ENCODE results near the gene HSPBAP1.
"Not testable (repeated sequence)": the region's sequence is repeated elsewhere in the genome, so short reads cannot be mapped to it uniquely, and the experiment has no call there.

The HSPBAP1 gene

DNA sequence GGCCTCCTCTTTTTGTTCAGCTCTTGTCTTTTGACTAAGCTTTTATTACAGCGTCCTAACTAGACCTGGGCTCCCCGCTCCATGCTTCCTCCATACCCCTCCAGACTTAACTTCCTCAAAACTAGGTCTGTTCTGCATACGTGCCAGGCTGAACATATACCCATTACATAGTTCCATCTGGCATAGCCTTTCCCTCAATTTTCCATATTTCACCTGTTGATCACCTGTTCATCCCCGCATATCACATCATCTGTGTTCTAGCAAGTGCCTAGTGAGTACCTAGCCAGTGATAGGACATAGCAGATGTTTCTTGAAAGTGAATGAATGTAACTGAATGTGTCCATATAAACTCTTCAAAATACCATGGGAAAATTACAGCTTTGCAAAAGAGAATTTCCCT is 77.0 kb downstream of the HSPBAP1 start:
- DNase-seq (ENCODE audit: low spot score) = no peak
- TF ChIP-seq, protein P1, sequence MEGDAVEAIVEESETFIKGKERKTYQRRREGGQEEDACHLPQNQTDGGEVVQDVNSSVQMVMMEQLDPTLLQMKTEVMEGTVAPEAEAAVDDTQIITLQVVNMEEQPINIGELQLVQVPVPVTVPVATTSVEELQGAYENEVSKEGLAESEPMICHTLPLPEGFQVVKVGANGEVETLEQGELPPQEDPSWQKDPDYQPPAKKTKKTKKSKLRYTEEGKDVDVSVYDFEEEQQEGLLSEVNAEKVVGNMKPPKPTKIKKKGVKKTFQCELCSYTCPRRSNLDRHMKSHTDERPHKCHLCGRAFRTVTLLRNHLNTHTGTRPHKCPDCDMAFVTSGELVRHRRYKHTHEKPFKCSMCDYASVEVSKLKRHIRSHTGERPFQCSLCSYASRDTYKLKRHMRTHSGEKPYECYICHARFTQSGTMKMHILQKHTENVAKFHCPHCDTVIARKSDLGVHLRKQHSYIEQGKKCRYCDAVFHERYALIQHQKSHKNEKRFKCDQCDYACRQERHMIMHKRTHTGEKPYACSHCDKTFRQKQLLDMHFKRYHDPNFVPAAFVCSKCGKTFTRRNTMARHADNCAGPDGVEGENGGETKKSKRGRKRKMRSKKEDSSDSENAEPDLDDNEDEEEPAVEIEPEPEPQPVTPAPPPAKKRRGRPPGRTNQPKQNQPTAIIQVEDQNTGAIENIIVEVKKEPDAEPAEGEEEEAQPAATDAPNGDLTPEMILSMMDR (IDR thresholded peaks at IDR 0.05; ENCODE audit: extremely low read depth, missing control alignments) = no peak

DNA sequence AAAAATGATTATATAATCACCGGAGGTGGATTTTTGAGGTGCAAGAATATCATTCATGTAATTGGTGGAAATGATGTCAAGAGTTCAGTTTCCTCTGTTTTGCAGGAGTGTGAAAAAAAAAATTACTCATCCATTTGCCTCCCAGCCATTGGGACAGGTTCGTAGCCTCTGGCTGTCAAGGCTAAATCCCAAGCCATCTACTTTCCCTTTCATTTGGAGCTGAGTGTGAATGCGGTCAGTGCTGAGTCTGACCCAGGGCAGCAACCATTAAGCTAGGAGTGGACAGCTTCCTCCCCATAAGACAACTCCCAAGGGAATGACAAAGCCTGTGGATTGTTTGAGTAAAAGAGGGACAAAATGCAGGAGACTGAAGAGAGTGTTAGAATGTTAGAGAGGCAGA is 79.4 kb downstream of the HSPBAP1 start:
- TF ChIP-seq, protein P1 (IDR thresholded peaks at IDR 0.05; ENCODE audit: extremely low read depth, missing control alignments) = no peak
- DNase-seq (ENCODE audit: low spot score) = no peak

DNA sequence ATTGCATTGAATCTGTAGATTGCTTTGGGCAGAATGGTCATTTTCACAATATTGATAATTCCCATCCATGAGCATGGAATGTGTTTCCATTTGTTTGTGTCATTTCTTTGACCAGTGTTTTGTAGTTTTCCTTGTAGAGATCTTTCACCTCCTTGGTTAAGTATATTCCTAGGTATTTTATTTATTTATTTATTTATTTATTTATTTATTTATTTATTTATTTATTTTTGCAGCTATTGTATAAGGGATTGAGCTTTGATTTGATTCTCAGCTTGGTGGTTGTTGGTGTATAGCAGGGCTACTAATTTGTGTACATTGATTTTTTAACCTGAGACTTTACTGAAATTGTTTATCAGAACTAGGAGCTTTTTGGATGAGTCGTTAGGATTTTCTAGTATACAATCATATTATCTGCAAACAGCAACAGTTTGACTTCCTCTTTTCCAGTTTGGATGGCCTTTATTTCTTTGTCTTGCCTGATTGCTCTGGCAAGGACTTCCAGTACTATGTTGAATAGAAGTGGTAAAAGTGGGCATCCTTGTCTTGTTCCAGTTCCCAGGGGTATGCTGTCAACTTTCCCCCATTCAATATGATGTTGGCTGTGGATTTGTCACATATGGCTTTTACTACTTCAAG is 82.9 kb downstream of the HSPBAP1 start:
- not testable (repeated sequence) for DNase-seq (ENCODE audit: low spot score)

DNA sequence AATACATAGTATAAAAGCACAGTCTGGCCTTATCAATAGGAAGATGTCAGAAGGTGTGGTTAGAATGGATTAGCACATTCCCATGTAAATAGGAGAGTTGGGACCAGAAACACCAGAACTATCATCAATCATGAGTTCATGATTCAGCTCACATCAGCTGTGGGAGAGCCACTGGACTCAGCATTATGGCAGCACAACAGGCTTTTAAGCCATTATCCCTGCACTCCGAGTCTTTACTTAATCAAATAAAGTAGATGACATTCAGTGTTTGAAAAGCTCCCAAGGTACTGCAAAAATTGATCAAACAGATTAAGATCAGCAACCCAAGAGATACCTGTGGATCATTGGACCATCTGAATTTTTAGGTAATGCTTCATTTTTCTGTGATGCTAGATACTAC is 88.3 kb downstream of the HSPBAP1 start:
- TF ChIP-seq, protein P1 (IDR thresholded peaks at IDR 0.05; ENCODE audit: extremely low read depth, missing control alignments) = no peak
- no peak for DNase-seq (ENCODE audit: low spot score)

DNA sequence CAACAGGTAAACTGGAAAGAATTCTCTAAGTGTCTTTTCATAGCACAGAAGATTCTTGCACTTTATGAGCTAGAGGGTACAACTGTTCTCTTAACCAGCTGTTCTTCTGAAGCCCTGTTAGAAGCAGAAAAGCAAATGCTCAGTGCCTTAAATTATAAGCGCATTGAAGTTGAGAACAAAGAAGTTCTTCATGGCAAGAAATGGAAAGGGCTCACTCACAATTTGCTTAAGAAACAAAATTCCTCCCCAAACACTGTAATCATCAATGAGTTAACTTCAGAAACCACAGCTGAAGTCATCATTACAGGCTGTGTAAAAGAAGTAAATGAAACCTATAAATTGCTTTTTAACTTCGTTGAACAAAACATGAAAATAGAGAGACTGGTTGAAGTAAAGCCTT is 93.4 kb downstream of the HSPBAP1 start:
- TF ChIP-seq, protein P1 (IDR thresholded peaks at IDR 0.05; ENCODE audit: extremely low read depth, missing control alignments) = no peak
- DNase-seq (ENCODE audit: low spot score) = no peak

DNA sequence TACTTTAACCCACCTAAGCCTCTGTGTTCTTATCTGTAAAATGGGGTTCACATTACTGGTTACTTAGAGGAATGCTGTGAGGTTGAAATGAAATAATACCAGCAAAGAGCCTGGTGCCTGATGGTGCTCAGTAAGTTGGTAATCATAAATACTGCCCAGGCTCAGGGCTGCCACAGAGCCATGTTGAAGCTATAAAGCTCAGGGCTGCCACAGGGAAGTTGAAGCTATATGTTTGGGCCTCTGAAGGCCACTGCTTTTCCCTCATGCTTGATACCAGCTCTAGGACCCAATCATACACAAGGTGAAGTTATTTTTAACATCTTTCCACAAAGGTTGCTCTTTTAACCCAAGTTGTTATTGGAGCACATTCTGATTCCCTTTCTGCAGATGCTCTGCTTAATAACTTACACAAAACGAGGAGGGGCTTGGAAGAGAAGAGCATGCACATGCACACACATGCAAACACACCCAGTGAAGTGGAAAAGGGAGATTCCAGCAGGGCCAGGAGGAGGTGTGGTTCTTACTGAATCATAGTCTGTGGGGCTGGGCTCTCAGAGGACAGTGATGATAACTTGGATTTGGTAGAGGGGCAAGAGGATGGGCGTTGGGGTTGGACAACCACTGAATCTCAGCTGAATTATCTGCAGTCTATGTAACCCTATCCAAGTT is 95.5 kb downstream of the HSPBAP1 start:
- TF ChIP-seq, protein P1 (IDR thresholded peaks at IDR 0.05; ENCODE audit: extremely low read depth, missing control alignments) = no peak
- DNase-seq (ENCODE audit: low spot score) = peak; percentile 50

DNA sequence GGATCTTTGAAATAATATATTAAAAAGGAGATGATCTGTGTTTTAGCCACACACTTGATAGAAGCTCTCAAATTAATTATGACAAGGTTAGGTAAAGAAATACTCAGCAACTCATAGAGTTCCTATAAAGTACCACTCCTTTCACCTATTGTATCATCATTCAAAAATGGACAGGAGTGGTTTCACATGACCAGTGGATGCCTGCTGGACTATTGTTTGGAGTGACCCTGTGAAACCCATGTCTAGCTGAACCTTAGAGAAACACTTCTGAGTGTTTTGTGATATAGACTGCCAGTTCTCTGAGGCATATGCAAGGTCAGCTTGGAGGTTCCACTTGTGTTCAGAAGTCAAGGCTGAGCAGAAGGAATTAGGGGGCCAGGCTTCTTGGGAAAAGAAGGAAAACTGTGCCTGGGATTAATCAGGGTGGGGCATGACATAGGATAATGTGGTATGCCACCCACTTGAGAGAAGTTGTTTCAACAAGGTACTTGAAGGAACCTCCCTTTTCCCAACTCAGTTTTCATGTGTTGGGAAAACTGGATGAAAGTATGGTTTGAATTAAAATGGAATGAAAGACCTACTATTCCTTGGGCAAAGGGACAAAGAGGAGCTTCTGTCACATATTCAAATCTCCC is 97.6 kb downstream of the HSPBAP1 start:
- DNase-seq (ENCODE audit: low spot score) = no peak
- TF ChIP-seq, protein P1 (IDR thresholded peaks at IDR 0.05; ENCODE audit: extremely low read depth, missing control alignments) = no peak

All from GM20000 (cell line).